SKM-1 (cell line): Measurements from ENCODE around the gene NOSIP.

Experiments used
- DNase-seq: peaks from one replicate; lab custom pipeline; 2025; ENCODE audit not compliant: unreplicated experiment; lab: John Stamatoyannopoulos, UW

The NOSIP gene

DNA sequence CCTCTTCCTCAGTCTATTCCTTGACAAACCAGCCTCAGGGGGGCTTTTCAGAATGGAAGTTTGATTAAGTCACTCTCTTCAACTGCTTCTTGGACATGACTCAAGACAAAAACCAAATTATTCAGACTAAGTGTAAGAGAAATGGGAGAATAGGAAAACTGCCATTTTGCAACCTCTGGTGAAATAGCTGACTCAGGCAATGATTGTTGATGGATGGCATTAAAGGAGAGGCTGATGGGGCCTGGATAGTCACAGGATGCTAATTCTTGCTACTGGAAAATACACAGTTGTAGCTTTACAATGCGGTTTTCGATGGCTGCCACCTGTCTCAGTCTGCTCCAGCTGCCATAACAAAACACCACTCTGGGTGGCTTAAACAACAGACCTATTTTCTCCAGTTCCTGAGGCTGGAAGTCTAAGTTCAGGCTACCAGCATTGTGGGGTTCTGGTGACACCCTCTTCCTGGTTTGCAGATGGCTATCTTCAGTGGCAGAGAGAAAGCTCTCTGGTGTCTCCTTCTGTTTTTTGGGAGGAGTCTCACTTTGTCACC is 6.1 kb downstream of the NOSIP start:
- DNase-seq: no peak

DNA sequence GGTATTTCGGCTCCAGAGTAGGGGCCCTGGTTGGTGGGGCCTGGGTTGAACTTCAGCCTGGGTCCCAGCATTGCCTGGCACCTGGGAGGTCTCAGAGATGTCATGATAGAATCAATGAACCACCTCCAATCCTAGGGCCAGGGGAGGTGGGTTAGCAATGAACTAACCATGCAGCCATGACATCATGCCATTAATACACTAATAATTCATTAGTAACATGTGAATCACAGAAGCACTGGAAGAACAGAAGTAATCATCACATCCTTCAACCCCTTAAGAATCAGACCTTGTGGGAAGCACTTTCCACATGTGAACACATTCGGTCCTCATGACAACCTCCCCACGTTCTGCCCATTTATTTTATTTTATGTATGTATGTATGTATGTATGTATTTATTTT is 6.9 kb downstream of the NOSIP start:
- DNase-seq: no peak

GRCh38 chr19:49573009-49573408 is 7.3 kb downstream of the NOSIP start:
- no peak for DNase-seq

DNA sequence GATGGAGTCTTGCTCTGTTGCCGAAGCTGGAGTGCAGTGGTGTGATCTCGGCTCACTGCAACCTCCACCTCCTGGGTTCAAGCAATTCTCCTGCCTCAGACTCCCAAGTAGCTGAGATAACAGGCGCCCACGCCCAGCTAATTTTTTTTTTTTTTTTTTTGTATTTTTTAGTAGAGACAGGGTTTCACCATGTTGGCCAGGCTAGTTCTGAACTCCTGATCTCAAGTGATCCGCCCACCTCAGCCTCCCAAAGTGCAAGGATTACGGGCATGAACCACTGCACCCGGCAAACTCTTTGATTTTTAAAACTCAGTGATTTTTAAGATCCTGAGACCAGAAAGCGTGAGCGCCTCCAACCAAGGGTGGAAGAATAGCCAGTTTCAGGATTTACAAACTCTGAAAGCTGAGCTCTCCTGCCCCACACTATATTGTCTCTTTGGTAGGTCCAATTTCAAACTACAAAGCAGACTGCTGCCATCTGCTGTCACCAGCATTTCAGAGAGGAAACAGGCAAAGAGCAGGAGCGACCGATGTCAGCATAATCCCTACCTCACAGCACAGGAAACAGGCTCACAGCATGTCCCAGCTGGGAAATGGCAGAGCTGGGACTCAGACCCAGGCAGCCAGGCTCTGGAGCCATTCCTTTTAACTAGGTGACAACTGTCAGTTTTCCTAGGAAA is 9.2 kb downstream of the NOSIP start:
- DNase-seq: no peak

DNA sequence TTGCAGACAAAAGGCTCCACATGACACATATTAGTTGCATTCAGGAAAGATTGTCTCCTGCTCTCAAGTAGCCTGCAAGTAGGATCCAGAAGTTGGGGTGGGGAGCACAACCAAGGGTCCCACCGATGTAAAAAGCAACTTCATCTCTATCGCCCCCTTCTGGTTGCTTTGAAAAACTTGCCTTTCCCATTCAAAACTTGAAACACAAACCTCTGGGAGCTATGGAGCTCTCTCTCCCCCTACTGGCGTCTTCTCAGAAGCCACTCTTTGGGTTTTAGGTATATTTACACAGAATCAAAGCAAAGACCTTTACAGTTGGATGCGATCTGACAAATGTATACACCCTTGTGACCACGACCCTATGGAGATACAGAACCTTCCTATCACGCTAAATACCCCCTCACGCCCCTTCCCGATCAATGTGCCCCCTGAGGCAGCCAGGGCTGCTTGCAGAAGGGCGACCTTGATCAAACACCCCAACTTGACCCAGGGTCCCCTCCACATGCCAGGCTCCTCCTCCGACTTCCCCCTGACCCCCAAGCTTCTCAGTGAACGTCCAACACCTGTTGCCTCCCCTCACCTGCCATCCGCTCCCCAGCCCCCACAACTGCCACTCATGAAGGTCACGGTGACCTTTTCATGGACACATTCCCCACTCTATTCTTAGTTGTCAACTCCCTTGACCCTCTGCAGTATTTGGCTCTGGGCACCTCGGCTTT is 10.1 kb downstream of the NOSIP start:
- peak; percentile 72 for DNase-seq

- no peak for DNase-seq
Observed at GRCh38 chr19:49567861-49568441, 12.4 kb downstream of the NOSIP start.

GRCh38 chr19:49566302-49566701 is 14.1 kb downstream of the NOSIP start:
- DNase-seq: no peak

- no peak for DNase-seq
Observed at GRCh38 chr19:49565261-49565660, 15.1 kb downstream of the NOSIP start.

GRCh38 chr19:49564616-49565045 is 15.7 kb downstream of the NOSIP start:
- no peak for DNase-seq

DNA sequence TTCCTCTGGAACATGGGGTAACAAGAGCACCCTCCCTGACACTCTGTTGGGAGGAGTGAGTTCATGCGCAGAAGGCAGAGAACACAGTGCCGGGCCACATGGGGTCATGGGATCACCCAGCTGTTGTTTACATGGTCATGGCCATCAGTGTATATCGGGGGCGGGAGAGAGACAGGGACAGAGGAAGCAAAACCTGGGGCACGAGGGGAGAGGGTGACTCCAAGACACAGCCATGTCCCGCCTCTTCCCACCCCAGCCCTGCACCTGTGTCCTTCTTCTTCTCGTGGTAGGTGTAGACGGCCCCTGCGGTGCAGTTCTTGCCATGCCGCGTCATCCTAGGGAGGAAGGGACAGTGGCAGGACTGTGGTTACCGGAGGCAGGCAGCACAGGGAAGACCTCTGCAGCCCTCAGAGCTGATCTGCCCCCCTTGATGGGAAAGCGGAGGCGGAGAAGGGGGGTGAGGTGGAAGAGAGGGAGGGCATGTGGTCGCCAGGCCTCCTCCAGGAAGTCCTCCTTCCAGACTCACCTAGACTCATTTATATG is 19.9 kb downstream of the NOSIP start:
- no peak for DNase-seq

DNA sequence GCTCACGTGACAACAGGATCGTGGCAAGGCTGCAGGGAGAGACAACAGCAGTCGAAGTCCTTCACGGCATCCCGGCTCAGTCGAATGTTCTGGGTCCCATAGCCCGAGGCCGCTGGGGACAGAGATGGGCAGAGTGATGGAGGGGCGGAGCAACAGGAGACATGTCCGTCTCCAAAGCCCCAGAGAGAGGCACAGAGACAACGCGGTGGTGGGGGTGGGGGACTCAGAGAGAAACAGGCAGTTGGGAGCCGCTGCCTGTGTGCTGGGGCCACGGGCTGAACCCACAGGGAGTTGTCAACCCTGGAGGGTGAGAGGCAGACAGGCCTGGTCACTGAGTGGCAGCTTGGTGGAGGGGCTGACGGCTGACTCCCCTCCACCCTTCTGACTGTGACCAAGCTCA is 20.4 kb downstream of the NOSIP start:
- DNase-seq: no peak

- DNase-seq: no peak
Observed at GRCh38 chr19:49559443-49559842, 20.9 kb downstream of the NOSIP start.

- no peak for DNase-seq
Observed at GRCh38 chr19:49558591-49558990, 21.8 kb downstream of the NOSIP start.

- DNase-seq: no peak
Observed at GRCh38 chr19:49557641-49558325, 22.6 kb downstream of the NOSIP start.

- no peak for DNase-seq
Observed at GRCh38 chr19:49556412-49557398, 23.7 kb downstream of the NOSIP start.

- DNase-seq: no peak
Observed at GRCh38 chr19:49555600-49556411, 24.6 kb downstream of the NOSIP start.

GRCh38 chr19:49554701-49555181 is 25.6 kb downstream of the NOSIP start:
- DNase-seq: no peak

DNA sequence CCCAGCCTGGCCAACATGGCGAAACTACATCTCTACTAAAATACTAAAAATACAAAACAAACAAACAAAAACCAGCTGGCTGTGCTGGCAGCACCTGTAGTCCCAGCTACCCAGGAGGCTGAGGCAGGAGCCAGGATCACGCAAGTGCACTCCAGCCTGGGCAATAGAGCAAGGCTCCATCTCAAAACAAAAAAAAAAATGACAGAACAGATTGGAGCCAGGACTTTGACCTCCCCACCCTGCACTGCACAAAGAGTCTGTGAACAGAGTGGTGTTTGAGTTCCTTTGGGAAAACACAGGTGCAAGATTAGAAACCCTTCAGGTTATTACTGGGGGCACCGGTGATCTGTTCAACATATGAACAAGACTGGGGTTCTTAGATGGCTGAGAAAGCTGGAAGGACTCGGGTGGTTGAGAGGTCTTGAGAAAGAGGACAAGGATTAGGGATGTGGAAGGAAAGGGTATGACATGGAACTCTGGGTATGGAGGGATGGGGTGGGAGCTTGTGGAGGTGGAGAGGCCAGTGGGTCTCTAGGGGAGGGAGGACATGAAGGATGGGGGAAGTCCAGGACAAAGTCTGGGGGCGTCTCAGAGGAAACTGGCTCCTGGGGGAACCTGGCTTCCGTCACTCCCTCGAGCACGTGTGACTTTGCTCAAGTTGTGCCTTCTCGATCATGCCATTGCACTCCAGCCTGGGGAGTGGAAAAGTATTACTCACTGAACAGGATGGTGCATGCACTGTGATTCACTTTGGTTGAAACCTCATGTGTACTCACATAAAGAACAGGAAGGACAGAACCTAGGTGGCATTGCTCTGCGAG is 26.7 kb downstream of the NOSIP start:
- no peak for DNase-seq
